Measurements from ENCODE around the gene LRRC66. TPM values are rescaled to one million over a fixed set of nuclear protein-coding genes. Genes with fewer than 3 reads are reported as not detected.

LRRC66 gene
- total and polyA plus RNA-seq, 4 experiments from 2014 or later, result 0.08 to 0.41 (median 0.30) TPM; not detected in 1

DNA sequence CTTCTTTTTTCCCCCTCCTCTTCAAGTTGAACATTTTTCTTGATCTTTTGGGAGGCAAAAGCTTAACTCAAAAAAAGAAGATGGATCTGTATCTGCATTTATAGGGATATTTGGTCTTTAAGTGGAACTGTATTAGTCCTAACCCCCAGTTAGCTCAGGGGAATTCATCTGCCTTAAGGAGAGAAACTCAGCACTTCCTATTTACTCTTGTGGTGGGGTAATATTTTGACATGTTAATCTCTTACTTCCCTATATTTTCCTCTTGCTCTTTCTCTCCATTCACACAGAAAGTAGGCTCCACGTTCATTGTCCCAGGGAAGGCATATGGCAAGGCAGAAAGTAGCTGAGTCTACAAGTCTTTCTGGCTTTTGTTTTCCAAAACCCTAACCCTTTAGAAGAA lies 5.3 kb downstream of the LRRC66 start:
- no peaks in the 10 kb centered on the region for H3K36me3 Mint-ChIP-seq
- no peaks in the 10 kb centered on the region for H3K9me3 Mint-ChIP-seq
- no peak for DNase-seq
- no peak overlapping the region for H3K27ac Mint-ChIP-seq
- H3K36me3 ChIP-seq (ENCODE audit: insufficient read depth, low read length), result no peaks in the 10 kb centered on the region
- no peaks in the 10 kb centered on the region for H3K9me3 ChIP-seq (ENCODE audit: control insufficient read depth in 1 of 2, low read length in 2 of 2)
- no peaks in the 10 kb centered on the region for H3K27me3 ChIP-seq (ENCODE audit: insufficient read depth, low read length)
- H3K4me3 ChIP-seq (ENCODE audit: low read length in 2 of 2), result no peak overlapping the region
- no peaks in the 10 kb centered on the region for H3K4me1 Mint-ChIP-seq
- H3K27ac ChIP-seq (ENCODE audit: low read depth, low read length), result no peak overlapping the region
- POLR2A ChIA-PET (ENCODE audit: partially characterized antibody), result no interaction called here
- intact Hi-C loops (cut with micrococcal nuclease), result no loop called here
- CTCF ChIA-PET (ENCODE audit: partially characterized antibody), result interaction anchor here (1.1 kb wide), 1 partner anchor 11 kb away, joined by 4 read pairs; no protein-coding TSS in a partner anchor
- H3K4me1 ChIP-seq (ENCODE audit: insufficient read depth, low read length), result no peaks in the 10 kb centered on the region
- no peaks in the 10 kb centered on the region for H3K27me3 Mint-ChIP-seq
- no peak overlapping the region for H3K4me3 Mint-ChIP-seq

DNA sequence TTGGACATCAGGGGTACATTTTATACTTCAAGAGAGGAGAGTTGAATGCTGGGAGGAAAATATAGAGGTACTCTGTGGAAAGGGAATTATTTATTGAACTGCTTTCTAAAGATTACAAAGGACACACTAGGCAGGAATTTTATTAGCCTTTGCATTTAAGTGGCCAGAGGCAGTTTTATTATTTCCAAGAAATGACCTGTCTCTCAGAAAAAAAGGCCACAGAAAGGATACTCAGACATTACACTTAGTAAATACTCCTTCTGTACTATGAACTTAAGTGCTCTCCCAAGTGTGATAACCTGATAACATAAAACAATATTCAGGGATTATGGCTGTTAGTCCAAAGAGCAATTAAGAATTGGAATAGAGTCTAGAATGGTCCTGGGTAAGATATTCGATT lies 7.5 kb downstream of the LRRC66 start:
- Mint-ChIP-seq H3K4me1 (no peaks in the 10 kb centered on the region), H3K27ac (no peak overlapping the region), H3K36me3 (peaks cover 0 to 3% of the 10 kb centered on the region in 2 donors), H3K9me3 (no peaks in the 10 kb centered on the region), H3K4me3 (no peak overlapping the region), H3K27me3 (no peaks in the 10 kb centered on the region)
- no peak overlapping the region for H3K4me3 ChIP-seq (ENCODE audit: low read length in 2 of 2)
- no peaks in the 10 kb centered on the region for H3K9me3 ChIP-seq (ENCODE audit: control insufficient read depth in 1 of 2, low read length in 2 of 2)
- H3K36me3 ChIP-seq (ENCODE audit: insufficient read depth, low read length), result no peaks in the 10 kb centered on the region
- no peak for DNase-seq
- no peaks in the 10 kb centered on the region for H3K27me3 ChIP-seq (ENCODE audit: insufficient read depth, low read length)
- H3K4me1 ChIP-seq (ENCODE audit: insufficient read depth, low read length), result no peaks in the 10 kb centered on the region
- intact Hi-C loops (cut with micrococcal nuclease), result no loop called here
- no peak overlapping the region for H3K27ac ChIP-seq (ENCODE audit: low read depth, low read length)
- POLR2A ChIA-PET (ENCODE audit: partially characterized antibody), result no interaction called here
- CTCF ChIA-PET (ENCODE audit: partially characterized antibody), result interaction anchor here (0.7 kb wide), 1 partner anchor 108 kb away, joined by 3 read pairs; no protein-coding TSS in a partner anchor

DNA sequence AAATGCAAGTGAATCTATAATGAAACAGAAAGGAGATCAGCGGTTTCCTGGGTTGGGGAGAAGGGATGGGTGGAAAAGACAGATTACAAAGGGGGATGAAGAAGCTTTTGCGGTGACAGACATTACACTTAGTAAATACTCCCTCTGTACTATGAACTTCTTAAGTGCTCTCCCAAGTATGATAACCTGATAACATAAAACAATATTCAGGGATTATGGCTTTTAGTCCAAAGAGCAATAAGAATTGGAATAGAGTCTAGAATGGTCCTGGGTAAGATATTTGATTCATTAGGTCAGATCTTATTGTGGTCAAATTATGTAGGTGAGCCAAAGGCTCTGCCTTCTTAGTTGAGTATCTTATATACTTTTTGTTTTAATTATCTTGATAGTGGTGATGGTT lies 9.2 kb downstream of the LRRC66 start:
- DNase-seq, result no peak
- Mint-ChIP-seq H3K9me3 (no peaks in the 10 kb centered on the region), H3K36me3 (peaks cover 0 to 3% of the 10 kb centered on the region in 2 donors), H3K27me3 (no peaks in the 10 kb centered on the region), H3K4me1 (no peaks in the 10 kb centered on the region), H3K4me3 (no peak overlapping the region), H3K27ac (no peak overlapping the region)
- Histone ChIP-seq H3K4me1 (ENCODE audit: insufficient read depth, low read length) (no peaks in the 10 kb centered on the region), H3K4me3 (ENCODE audit: low read length in 2 of 2) (no peak overlapping the region), H3K36me3 (ENCODE audit: insufficient read depth, low read length) (no peaks in the 10 kb centered on the region), H3K9me3 (ENCODE audit: control insufficient read depth in 1 of 2, low read length in 2 of 2) (no peaks in the 10 kb centered on the region), H3K27me3 (ENCODE audit: insufficient read depth, low read length) (no peaks in the 10 kb centered on the region), H3K27ac (ENCODE audit: low read depth, low read length) (no peak overlapping the region)
- CTCF ChIA-PET (ENCODE audit: partially characterized antibody), result no interaction called here
- POLR2A ChIA-PET (ENCODE audit: partially characterized antibody), result no interaction called here
- intact Hi-C loops (cut with micrococcal nuclease), result no loop called here

DNA sequence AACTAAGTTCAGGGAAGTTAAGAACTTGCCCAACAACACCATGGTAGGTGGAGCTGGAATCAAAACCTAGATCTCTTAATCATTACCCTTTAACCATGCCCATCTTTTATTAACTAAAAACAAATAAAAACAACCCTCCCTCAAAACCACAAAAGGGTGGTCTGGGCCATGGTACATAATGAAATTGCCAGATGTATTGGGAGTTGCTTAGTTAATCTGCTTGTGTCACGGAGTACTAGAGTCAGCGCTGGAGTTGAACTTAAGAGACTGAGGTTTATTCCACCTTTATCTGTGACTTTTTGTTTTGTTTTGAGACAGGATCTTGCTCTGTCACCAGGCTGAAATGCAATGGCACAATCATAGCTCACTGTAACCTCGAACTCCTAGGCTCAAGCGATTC lies 13.3 kb downstream of the LRRC66 start:
- Histone ChIP-seq H3K4me3 (ENCODE audit: low read length in 2 of 2) (no peak overlapping the region), H3K9me3 (ENCODE audit: control insufficient read depth in 1 of 2, low read length in 2 of 2) (no peaks in the 10 kb centered on the region), H3K27me3 (ENCODE audit: insufficient read depth, low read length) (no peaks in the 10 kb centered on the region), H3K36me3 (ENCODE audit: insufficient read depth, low read length) (no peaks in the 10 kb centered on the region), H3K4me1 (ENCODE audit: insufficient read depth, low read length) (no peaks in the 10 kb centered on the region), H3K27ac (ENCODE audit: low read depth, low read length) (no peak overlapping the region)
- DNase-seq, result no peak
- ChIA-PET CTCF (ENCODE audit: partially characterized antibody) (no interaction called here), POLR2A (ENCODE audit: partially characterized antibody) (no interaction called here)
- intact Hi-C loops (cut with micrococcal nuclease), result no loop called here
- no peaks in the 10 kb centered on the region for H3K27me3 Mint-ChIP-seq
- H3K36me3 Mint-ChIP-seq, result peaks cover 0 to 3% of the 10 kb centered on the region in 2 donors
- no peaks in the 10 kb centered on the region for H3K9me3 Mint-ChIP-seq
- H3K27ac Mint-ChIP-seq, result no peak overlapping the region
- H3K4me3 Mint-ChIP-seq, result no peak overlapping the region
- no peaks in the 10 kb centered on the region for H3K4me1 Mint-ChIP-seq

DNA sequence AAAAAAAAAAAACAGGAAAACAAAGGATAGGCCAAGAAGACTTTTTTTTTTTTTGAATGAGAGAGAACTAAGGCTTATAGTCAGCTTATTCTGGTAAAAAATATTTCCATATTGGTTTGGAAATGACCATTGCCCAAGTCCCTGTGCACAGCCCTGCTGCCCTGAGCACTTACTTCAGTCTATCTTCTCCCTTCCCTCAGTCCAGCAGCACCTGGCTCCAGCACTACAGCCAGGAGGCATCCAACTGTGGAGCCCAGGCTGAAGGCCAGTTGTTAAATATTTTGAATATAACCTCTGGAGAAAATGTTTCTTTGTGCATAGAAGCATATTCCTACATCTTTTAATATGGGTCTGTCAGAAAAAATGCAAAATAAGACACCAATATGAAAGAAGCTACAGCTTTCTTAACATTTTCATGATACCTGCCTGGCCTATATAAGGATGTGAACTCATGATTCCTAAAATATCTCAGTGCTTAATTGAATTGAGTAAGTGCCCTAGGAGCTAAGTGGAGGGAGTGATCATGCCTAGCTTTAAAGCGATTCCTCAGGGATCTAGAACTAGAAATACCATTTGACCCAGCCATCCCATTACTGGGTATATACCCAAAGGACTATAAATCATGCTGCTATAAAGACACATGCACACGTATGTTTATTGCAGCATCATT lies 14.4 kb downstream of the LRRC66 start:
- peaks cover 0 to 3% of the 10 kb centered on the region in 2 donors for H3K36me3 Mint-ChIP-seq
- Histone ChIP-seq H3K27me3 (ENCODE audit: insufficient read depth, low read length) (no peaks in the 10 kb centered on the region), H3K27ac (ENCODE audit: low read depth, low read length) (no peak overlapping the region), H3K9me3 (ENCODE audit: control insufficient read depth in 1 of 2, low read length in 2 of 2) (no peaks in the 10 kb centered on the region), H3K36me3 (ENCODE audit: insufficient read depth, low read length) (no peaks in the 10 kb centered on the region), H3K4me1 (ENCODE audit: insufficient read depth, low read length) (no peaks in the 10 kb centered on the region), H3K4me3 (ENCODE audit: low read length in 2 of 2) (no peak overlapping the region)
- ChIA-PET CTCF (ENCODE audit: partially characterized antibody) (no interaction called here), POLR2A (ENCODE audit: partially characterized antibody) (no interaction called here)
- intact Hi-C loops (cut with micrococcal nuclease), result no loop called here
- DNase-seq, result no peak
- no peak overlapping the region for H3K27ac Mint-ChIP-seq
- no peaks in the 10 kb centered on the region for H3K4me1 Mint-ChIP-seq
- H3K27me3 Mint-ChIP-seq, result no peaks in the 10 kb centered on the region
- H3K4me3 Mint-ChIP-seq, result no peak overlapping the region
- no peaks in the 10 kb centered on the region for H3K9me3 Mint-ChIP-seq

DNA sequence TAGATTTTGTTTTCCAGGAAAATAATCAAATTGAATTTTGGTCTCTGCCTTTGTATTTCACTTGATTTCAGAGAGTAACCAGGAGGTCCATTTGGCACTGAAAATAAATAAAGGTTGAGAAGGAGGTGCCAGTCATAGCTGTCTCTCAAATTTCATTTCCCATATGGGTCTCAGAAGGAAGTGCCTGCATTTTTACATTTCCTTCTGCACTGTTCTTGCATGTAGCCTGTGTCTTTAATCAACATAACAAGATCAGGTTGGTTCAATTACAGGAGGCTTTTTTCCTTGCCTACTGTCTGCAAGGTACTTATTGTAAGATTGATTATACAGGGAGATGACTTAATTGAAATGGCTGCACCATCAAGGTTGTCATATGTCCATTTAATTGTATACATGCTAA lies 15.7 kb downstream of the LRRC66 start:
- Histone ChIP-seq H3K27ac (ENCODE audit: low read depth, low read length) (no peak overlapping the region), H3K27me3 (ENCODE audit: insufficient read depth, low read length) (no peaks in the 10 kb centered on the region), H3K9me3 (ENCODE audit: control insufficient read depth in 1 of 2, low read length in 2 of 2) (no peaks in the 10 kb centered on the region), H3K4me3 (ENCODE audit: low read length in 2 of 2) (no peak overlapping the region), H3K36me3 (ENCODE audit: insufficient read depth, low read length) (no peaks in the 10 kb centered on the region), H3K4me1 (ENCODE audit: insufficient read depth, low read length) (no peaks in the 10 kb centered on the region)
- Mint-ChIP-seq H3K4me3 (no peak overlapping the region), H3K4me1 (no peaks in the 10 kb centered on the region), H3K36me3 (peaks cover 0 to 3% of the 10 kb centered on the region in 2 donors), H3K27ac (no peak overlapping the region), H3K27me3 (no peaks in the 10 kb centered on the region), H3K9me3 (no peaks in the 10 kb centered on the region)
- intact Hi-C loops (cut with micrococcal nuclease), result no loop called here
- no peak for DNase-seq
- ChIA-PET CTCF (ENCODE audit: partially characterized antibody) (no interaction called here), POLR2A (ENCODE audit: partially characterized antibody) (no interaction called here)

DNA sequence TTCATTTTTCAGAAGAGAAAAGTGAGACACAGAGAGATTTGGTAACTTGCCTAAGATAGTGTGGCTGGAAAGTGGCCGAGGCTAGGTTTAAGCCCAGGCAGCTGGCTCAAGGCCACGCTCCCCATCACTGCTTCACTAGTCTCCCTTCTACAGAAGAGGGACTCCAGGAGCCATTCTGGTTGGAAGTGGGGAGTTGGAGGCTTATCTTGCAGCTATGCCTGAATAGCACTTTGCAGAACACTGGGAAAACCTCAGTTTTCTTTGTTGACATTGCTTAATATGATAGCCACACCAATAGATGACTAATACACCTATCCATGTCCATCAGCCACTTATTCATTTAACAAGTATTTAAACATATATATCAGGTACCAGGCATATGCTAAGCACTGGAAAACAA lies 18.5 kb downstream of the LRRC66 start:
- H3K4me3 Mint-ChIP-seq, result no peak overlapping the region
- no peaks in the 10 kb centered on the region for H3K4me1 Mint-ChIP-seq
- H3K9me3 Mint-ChIP-seq, result no peaks in the 10 kb centered on the region
- intact Hi-C loops (cut with micrococcal nuclease), result no loop called here
- Histone ChIP-seq H3K27me3 (ENCODE audit: insufficient read depth, low read length) (no peaks in the 10 kb centered on the region), H3K9me3 (ENCODE audit: control insufficient read depth in 1 of 2, low read length in 2 of 2) (no peaks in the 10 kb centered on the region), H3K4me1 (ENCODE audit: insufficient read depth, low read length) (no peaks in the 10 kb centered on the region), H3K36me3 (ENCODE audit: insufficient read depth, low read length) (no peaks in the 10 kb centered on the region), H3K27ac (ENCODE audit: low read depth, low read length) (no peak overlapping the region), H3K4me3 (ENCODE audit: low read length in 2 of 2) (no peak overlapping the region)
- H3K27ac Mint-ChIP-seq, result no peak overlapping the region
- ChIA-PET CTCF (ENCODE audit: partially characterized antibody) (no interaction called here), POLR2A (ENCODE audit: partially characterized antibody) (no interaction called here)
- no peaks in the 10 kb centered on the region for H3K36me3 Mint-ChIP-seq
- DNase-seq, result no peak
- no peaks in the 10 kb centered on the region for H3K27me3 Mint-ChIP-seq

DNA sequence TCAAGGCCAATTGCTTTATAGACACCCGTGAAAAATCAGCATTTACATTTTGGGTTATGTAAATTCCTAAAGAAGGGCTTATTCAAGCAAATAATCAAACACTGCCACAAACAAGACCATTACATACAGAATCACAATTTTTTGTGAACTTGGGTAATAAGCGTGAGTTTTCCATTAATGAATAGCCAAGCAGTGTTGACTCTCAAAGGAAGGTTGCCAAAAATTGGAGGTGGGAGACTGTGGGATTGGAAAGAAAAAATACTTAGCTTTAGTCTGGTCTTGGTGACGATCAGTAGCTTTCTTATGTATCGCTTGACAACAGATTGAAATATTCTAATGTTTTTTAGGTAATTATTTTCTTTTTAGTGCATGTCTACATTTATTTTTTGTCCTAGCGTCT lies 20.9 kb downstream of the LRRC66 start:
- Mint-ChIP-seq H3K27me3 (no peaks in the 10 kb centered on the region), H3K36me3 (no peaks in the 10 kb centered on the region), H3K9me3 (no peaks in the 10 kb centered on the region), H3K27ac (no peak overlapping the region), H3K4me1 (no peaks in the 10 kb centered on the region), H3K4me3 (no peak overlapping the region)
- H3K27me3 ChIP-seq (ENCODE audit: insufficient read depth, low read length), result no peaks in the 10 kb centered on the region
- H3K4me1 ChIP-seq (ENCODE audit: insufficient read depth, low read length), result no peaks in the 10 kb centered on the region
- intact Hi-C loops (cut with micrococcal nuclease), result no loop called here
- CTCF ChIA-PET (ENCODE audit: partially characterized antibody), result interaction anchor here (1.7 kb wide), 1 partner anchor 38 kb away, joined by 3 read pairs; the partner anchor contains the start of gene SGCB
- no peaks in the 10 kb centered on the region for H3K9me3 ChIP-seq (ENCODE audit: control insufficient read depth in 1 of 2, low read length in 2 of 2)
- no peaks in the 10 kb centered on the region for H3K36me3 ChIP-seq (ENCODE audit: insufficient read depth, low read length)
- DNase-seq, result no peak
- H3K27ac ChIP-seq (ENCODE audit: low read depth, low read length), result no peak overlapping the region
- POLR2A ChIA-PET (ENCODE audit: partially characterized antibody), result no interaction called here
- no peak overlapping the region for H3K4me3 ChIP-seq (ENCODE audit: low read length in 2 of 2)
